GM10847 (cell line): ENCODE measurements around the gene TRABD2B.

ENCODE experiments used
- POLR2A ChIP-seq: IDR thresholded peaks from 2 replicates; pipeline ENCODE4 v1.6.1; 2011; ENCODE audit not compliant: insufficient read length; ENCODE audit errors: extremely low read depth

The TRABD2B gene

DNA sequence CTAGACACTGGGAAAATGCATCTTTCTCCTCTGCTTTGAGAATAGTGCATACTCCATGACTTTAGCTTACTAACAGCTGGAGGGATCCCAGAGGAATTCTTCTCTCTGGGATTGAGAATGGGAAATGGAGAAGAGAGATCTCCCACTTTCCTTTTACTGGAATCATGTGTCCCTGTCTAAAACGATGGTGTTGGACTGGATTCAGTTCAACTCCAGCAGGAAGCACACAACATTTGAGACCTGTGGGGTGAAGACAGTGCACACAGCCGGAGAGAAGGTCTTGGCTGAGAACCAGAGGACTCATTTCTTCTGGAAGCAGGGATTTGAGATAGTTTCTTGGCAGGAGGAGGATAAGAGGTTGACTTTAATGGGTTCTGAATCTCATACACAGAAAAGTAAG, 58.7 kb downstream of the TRABD2B start:
- no peak for TF ChIP-seq POLR2A

DNA sequence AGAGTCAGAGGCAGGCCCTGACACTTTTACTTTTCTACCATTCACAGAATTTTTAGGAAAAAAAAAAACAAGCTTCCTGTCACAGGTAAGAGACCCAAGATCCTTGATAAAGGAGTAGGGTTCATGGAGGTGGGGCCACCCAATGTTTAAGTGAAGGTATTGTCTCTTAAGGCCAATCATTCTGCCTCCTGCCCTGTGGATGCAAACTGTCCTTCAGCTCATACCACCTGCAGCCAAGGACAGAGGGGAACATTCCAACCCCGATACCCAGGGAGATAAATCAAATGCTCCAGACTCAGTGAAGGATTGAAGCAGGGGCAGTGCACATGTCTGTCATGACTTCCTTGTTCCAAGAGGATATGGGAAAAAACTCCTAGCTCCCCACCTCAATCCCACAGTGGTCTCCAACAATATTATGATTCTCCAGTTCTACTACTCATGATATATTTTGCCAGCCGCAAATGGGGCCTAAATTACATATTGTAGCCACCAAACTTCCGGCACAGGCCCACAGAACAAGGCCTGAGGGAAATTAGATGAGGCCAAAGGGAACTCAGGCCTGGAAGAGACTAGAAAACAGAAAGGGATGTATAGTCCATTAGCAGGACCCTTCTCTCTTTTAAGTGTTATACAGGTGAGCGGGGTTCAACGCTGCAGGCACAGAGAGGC, 59.5 kb downstream of the TRABD2B start:
- no peak for TF ChIP-seq POLR2A

DNA sequence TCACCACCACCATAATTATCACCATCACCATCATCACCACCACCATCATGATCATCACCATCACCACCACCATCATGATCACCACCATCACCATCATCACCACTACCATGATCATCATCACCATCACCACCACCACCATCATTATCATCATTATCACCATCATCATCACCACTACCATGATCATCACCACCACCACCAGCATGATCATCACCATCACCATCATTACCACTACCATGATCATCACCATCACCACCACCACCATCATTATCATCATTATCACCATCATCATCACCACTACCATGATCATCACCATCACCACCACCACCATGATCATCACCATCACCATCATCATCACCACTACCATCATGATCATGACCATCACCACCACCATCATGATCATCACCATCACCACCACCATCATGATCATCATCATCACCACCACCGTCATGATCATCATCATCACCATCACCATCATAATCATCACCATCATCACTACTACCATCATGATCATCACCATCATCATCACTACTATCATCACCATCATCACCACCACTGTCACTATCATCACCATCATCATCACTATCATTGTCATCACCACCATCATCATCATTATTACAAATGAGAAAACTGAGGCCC, 60.2 kb downstream of the TRABD2B start:
- TF ChIP-seq POLR2A = no peak

DNA sequence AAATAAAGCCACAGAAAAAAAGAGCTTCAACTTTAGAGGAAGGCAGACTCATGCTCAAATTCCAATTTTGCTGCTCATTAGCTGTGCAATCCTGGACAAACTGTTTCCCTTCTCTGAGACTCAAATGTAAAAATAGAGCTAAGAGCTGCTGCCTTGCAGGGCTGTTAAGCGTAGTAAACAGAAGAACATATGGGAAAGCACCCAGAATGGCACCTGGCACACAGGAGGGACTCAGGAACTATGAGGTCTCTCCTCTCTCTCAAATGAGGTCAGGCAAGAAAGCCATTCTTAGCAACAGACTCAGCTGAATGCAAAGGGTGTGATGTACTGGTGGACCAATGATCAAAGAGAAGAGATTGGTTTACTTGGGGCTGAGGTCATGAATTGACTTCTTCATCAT, 61.3 kb downstream of the TRABD2B start:
- no peak for TF ChIP-seq POLR2A

DNA sequence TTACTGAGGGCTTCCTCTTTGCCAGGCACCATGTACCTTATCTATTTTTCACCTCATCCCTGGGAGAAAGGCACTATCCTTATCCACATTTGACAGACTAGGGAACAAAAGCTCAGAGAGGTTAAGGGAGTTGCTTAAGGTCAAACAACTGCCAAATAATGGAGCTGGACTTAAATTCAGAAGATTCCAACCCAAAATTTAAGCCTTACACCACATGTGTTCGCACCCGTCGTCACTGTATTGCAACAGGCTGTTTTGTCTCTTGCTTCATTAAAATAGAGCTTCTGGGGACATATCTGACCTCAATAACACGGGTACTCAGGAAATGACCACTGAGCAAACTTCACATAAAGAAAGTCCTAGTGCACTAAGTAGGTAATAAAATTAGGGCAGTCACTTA, 62.0 kb downstream of the TRABD2B start:
- TF ChIP-seq POLR2A = no peak

DNA sequence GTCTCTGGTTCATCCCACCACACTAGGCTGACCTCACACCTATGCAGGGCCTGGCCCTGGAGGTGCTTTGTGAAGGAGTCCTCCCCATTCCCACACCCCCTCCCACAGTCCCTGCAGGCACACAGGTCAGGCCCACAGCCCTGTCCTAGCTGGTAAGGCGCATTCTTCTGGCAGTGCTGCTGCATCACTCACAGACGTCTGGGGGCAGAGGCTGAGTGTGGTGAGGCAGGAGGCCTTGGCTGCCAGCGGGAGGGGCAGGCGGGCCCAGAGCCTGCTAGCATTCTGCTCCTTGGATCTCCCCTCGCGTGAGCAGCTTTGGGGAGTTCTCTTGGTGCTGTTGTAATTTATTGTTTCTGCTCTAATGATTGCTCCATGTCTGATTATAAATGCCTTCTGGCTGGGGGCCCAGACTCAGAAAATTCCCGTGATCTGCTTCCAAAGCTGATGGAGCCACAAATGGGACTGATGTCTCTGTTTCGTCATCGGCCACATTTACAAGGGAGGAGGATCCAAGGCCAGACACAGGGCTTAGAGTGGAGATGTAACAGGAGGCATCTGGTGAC, 62.9 kb downstream of the TRABD2B start:
- no peak for TF ChIP-seq POLR2A

DNA sequence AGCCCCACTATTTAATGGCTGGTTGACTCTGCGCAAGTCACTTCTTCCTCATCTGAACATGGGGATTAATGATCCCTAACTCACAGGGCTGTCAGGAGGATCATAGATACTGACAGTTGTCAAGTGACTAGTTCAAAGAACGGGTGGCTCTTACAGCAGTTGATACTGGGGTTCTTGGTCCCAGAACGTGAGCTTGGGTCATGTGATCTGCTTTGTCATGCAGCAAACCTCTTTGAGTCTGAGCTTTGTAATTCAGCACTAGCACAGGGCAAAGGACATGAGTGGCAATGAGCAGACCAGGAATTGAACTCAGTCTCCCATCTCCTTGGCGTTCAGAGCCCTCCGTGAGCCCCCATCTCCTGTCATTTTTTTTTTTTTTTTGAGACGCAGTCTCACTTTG, 64.4 kb downstream of the TRABD2B start:
- TF ChIP-seq POLR2A = no peak

DNA sequence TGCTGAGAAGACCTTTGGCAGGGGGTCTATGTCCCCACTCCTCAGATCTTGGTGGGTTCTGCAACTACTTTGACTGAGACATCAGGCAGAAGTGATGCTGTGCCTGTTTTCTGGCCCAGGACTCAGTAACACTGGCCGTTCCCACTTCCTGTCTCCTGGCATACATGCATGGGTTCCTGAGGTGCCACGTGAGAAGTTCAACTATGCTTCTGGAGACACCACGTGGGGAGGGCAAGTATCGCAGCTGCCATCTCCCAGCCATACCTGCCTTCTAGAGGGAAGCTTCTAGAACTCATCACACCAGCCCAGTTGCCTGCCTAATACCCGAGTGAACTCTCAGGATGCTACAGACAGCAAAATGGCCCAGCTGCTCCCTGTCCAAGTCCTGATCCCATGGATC, 65.8 kb downstream of the TRABD2B start:
- TF ChIP-seq POLR2A = no peak

DNA sequence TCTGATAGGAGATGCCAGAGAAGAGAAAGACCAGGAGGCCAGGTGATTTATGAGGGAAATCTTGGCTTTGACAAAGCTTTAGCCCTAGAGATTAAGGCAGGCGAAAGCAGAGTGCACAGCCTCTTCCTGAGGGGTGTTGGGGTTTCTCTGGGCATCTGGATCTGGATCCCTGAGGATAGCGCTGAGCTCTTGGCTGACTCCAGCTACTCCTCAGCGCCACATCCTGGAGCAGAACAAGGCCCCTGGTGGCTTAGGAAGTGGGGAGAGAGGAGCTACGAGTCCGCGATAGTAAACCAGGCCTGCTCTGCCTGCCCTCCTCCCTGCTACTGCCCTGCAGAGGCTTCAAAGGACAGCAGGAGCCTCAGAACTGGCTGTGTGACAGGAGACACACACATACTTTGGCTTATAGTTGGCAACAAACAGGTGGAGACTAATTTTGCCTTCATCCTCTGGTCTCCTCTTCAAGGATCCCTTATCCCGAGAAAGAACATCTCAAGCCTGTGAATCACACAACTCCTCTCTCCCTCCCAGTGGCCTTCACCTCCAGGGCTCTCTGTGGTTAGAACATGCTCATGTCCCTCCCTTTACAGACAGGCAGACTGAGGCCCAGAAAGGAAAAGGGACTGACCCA, 66.9 kb downstream of the TRABD2B start:
- no peak for TF ChIP-seq POLR2A

DNA sequence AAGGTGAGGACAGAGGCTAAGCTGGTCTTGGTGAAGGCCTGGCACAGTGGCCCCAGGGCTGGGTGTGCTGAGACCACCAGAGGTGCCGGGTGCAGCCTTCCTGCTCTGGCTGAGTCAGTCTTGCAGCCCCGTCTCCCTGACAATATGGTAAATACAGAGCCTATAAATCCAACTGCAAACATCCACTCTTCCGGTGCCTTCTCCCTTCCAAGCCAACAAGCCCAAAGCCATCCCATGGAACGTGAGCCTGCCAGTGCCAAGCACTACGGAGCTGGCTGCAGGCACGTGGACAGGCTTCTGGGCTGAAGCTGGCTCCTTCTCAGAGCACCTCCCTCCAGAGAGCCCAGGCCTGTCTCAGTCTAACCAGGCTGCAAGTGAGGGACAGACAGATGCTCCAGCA, 70.0 kb downstream of the TRABD2B start:
- no peak for TF ChIP-seq POLR2A

DNA sequence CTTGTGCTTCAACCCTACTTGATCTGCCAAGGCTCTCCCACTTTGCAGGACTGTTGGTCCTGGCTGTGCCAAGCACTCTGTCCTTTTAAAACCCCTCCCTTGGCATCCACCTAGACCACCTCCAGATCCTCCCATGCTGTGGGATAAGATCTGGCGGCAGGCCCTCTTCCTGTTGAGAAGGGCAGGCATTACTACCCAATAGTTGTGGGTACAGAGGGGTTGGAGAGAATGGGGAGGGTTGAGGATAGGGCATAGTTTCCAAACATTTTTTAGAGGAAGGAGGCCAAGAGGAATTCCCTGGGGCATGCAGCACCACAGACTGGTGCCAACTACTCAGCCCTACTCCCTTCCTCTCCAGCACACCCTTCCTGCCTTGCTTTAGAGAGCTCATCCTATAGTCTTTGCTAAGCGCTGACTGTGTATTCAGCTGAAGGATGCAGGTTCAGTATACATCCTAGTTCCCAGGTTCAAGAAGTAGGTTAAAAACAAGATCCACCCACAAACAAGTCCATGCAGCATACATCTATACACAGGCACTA, 70.7 kb downstream of the TRABD2B start:
- no peak for TF ChIP-seq POLR2A

DNA sequence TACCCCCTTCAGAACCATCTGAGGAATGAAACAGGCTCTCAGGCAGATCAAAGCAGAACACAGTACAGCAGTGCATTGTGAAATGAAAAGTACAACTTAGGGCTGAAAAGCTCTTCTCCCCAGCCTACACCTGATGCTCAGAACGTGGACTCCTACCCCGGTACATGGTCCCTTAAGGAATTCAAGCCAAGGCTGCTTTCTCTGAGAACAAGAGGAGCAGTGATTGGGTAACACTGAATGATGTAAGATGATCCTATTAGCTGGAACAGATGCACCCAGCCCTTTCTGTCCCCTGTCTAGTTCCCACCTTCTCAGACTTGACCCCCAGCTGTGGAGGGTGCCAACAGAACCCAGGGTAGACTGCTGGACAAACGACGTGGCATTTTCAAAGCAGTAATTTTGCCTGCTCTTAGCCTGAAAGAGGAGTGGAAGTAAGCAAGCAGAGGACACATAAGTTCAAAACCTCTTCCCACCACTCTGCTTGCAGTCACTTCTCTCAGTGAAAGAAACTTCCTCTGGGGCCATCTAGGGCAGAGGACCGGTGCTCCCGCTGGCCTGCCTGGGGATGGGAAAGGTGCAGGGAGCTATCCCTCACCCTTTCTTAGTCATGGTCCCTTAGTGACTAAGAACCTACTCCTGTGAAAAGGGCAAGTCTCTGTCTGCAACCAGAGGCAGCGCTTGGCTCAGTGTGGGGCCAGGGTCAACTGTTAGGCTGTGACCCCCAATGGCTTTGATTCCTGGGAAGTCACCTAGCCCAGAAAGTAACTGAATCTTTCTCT, 72.7 kb downstream of the TRABD2B start:
- TF ChIP-seq POLR2A = no peak

DNA sequence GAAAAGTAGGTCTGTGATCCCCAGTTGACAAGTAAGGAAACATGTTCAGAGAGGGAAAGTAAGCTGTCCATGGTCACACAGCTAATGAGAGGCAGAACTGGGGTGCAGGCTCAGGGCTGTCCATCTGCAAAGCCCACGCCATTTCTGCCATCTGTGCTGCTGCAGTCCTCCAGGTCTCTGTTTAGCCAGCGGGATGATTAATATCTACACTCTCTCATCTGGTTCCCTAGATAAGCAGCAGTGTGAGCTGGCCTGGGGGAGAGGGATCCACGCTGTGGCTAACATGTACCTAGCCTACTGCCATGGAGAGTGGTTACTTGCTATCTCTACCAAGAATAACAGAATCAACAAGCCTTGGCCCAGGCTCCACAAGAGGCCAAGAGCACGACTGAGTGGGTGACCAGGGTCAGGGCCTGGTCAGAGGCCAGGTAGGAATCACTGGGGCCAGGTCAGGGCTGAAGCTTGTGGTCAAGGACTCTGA, 75.2 kb downstream of the TRABD2B start:
- no peak for TF ChIP-seq POLR2A

DNA sequence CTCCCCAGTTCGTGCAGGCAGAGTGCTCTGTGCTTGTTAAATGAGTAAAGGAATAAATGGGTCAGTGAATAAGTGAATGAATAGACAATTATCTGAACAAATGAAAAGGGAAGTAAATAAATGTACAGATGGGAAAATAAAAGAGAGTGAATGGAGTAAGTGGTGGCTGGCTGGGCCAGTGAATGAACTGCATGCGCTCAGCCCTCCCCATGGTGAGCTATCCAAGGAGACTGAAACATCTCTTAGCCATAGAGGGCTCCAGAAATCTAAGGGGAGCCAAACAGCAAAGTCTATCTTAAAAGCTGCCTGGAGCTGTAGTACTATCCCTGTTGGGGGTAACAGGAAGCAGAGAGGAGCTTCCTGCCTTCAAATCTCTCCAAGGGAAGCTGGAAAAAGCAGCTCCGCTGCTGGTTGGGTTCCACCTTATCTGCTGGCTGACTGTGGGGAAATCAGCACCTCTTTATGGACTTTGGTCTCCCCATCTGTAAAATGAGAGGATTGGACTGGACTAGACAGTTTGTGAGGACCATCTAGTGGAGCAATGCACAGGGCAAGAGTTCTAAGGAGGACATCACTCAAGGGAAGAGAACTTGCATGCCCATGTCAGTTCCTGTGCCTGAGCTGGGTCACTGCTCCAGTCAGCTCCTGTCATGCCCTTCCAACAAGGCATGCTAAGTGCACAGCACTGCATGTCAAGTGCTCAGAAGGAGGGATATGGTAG, 77.9 kb downstream of the TRABD2B start:
- TF ChIP-seq POLR2A = no peak
